ENCODE data around the gene PDZRN4.
"Not testable (repeated sequence)": the region's sequence is repeated elsewhere in the genome, so short reads cannot be mapped to it uniquely, and the experiment has no call there.

Gene PDZRN4

DNA sequence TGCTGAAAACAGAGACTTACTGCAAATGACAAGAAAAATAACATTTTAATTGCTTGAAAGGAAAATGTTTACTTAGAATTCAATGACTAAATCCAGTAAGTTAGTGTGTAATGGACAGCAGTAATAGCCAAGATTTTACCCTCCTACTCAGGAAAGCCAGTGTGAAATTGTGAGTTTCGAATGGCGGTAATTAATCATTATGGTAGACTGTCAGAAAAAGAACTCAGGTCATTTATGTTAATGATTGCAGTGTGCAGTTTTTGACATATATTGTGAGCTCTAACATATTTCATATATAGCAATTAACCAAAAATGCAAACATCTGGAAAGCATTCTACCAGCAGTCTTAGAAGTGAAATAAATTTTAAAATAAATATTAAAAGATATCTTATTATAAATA is 60.3 kb downstream of the PDZRN4 start:
- Histone ChIP-seq H3K27me3 (ENCODE audit: control insufficient read depth, insufficient read depth, low read length) (no peaks in the 10 kb centered on the region), H3K9me3 (ENCODE audit: control insufficient read depth, insufficient read depth, low read depth, low read length) (no peaks in the 10 kb centered on the region), H3K27ac (ENCODE audit: low read depth, low read length) (no peak overlapping the region), H3K4me1 (ENCODE audit: control insufficient read depth, insufficient read depth, low read length) (no peaks in the 10 kb centered on the region), H3K36me3 (ENCODE audit: control insufficient read depth, insufficient read depth, low read length) (no peaks in the 10 kb centered on the region), H3K4me3 (ENCODE audit: low read depth, low read length) (no peak overlapping the region), H3K9ac (ENCODE audit: low read length) (no peak overlapping the region)

DNA sequence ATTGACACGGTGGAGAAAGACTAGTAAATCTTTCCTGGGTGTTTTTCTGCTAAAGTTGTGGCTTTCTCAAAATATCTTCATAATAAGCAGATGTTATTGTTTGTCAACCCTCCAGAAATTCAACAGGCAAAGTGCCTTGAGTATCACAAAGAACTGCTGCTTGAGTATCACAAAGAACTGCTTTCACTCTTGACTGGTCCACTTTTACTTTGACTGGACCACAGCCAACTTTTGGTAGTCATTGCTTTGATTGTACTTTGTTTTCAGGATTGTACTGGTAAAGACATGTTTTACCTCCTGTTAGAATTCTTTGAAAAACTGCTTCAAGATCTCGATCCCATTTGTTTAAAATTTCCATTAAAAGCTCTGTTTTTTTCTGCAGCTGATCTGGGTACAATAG is 62.6 kb downstream of the PDZRN4 start:
- H3K9me3 ChIP-seq (ENCODE audit: control insufficient read depth, insufficient read depth, low read depth, low read length), result no peaks in the 10 kb centered on the region
- H3K27ac ChIP-seq (ENCODE audit: low read depth, low read length), result no peak overlapping the region
- no peaks in the 10 kb centered on the region for H3K27me3 ChIP-seq (ENCODE audit: control insufficient read depth, insufficient read depth, low read length)
- no peaks in the 10 kb centered on the region for H3K36me3 ChIP-seq (ENCODE audit: control insufficient read depth, insufficient read depth, low read length)
- no peaks in the 10 kb centered on the region for H3K4me1 ChIP-seq (ENCODE audit: control insufficient read depth, insufficient read depth, low read length)
- no peak overlapping the region for H3K9ac ChIP-seq (ENCODE audit: low read length)
- H3K4me3 ChIP-seq (ENCODE audit: low read depth, low read length), result no peak overlapping the region

DNA sequence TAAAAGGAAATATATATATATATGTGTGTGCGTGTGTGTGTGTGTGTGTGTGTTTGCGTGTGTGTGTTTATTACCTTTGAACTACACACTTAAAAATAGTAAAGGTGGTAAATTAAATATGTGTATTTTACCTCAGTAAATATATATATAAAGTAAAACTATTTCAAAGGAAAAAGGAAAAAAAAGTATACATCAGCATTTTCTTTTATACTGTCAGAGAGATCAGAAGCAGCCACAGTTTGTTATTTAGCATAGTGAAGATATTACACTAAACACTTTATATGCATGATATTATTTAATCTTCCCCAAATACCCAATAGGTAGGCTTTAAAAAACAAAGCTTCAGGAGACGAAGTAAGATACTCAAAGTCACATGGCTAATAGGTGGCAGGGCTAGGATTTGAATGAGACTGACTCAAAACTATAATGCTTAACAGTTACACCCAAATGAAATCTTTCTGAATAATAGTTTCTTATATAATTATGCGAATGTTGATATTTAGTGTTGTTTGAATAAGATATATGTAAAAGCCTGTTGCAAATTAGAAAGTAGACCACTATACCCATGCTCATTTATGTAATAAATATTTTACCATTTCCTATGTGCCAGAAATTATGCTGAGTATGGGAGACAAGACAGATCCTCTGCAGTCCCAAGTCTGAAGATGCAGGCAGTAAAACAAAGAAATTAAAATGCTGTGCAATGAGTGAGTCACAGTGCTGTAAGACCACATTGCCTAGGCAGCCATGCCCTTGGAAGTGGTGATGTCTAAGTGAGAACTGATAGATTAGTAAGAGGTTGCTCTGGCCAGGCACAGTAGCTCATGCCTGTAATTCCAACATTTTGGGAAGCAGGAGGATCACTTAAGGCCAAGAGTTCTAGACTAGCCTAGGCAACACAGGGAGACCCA is 66.1 kb downstream of the PDZRN4 start:
- Histone ChIP-seq H3K27me3 (ENCODE audit: control insufficient read depth, insufficient read depth, low read length) (no peaks in the 10 kb centered on the region), H3K36me3 (ENCODE audit: control insufficient read depth, insufficient read depth, low read length) (no peaks in the 10 kb centered on the region), H3K4me1 (ENCODE audit: control insufficient read depth, insufficient read depth, low read length) (no peaks in the 10 kb centered on the region)

DNA sequence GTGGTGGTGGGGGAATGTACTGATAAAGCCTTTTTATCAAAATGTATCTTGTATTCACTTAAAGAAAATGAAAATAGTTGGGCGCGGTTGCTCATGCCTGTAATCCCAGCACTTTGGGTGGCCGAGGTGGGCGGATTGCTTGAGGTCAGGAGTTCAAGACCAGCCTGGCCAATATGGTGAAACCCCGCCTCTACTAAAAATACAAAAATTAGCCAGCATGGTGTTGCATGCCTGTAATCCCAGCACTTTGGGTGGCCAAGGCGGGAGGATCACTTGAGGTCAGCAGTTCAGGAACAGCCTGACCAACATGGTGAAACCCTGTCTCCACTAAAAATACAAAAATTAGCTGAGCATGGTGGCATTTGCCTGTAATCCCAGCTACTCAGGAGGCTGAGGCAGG is 75.1 kb downstream of the PDZRN4 start:
- H3K36me3 ChIP-seq (ENCODE audit: control insufficient read depth, insufficient read depth, low read length); H3K9ac ChIP-seq (ENCODE audit: low read length); H3K27ac ChIP-seq (ENCODE audit: low read depth, low read length); H3K4me3 ChIP-seq (ENCODE audit: low read depth, low read length); H3K4me1 ChIP-seq (ENCODE audit: control insufficient read depth, insufficient read depth, low read length); H3K9me3 ChIP-seq (ENCODE audit: control insufficient read depth, insufficient read depth, low read depth, low read length); H3K27me3 ChIP-seq (ENCODE audit: control insufficient read depth, insufficient read depth, low read length): not testable (repeated sequence)

More for the DNA sequence above, 66.1 kb downstream of the PDZRN4 start:
- no peak overlapping the region for H3K27ac ChIP-seq (ENCODE audit: low read depth, low read length)
- H3K4me3 ChIP-seq (ENCODE audit: low read depth, low read length), result no peak overlapping the region
- no peaks in the 10 kb centered on the region for H3K9me3 ChIP-seq (ENCODE audit: control insufficient read depth, insufficient read depth, low read depth, low read length)
- no peak overlapping the region for H3K9ac ChIP-seq (ENCODE audit: low read length)

DNA sequence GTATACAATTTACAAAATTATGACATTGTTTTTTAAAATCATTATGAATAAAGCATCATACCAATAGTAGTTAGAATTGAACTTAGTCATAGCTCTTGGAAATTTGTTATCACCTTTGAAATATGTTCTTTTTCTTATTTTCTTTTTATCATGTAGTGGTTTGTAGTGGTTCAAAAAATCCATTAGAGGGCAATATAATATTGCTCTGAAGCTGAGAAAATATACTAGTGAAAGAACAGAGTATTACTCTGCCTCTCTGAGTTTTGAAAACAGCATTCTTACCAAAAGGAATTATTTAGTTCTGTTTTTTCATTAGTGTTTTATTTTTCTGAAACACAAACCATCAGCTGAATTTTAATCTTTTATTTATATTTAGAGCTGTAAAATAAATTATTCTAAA is 76.2 kb downstream of the PDZRN4 start:
- no peaks in the 10 kb centered on the region for H3K4me1 ChIP-seq (ENCODE audit: control insufficient read depth, insufficient read depth, low read length)
- no peaks in the 10 kb centered on the region for H3K27me3 ChIP-seq (ENCODE audit: control insufficient read depth, insufficient read depth, low read length)
- no peaks in the 10 kb centered on the region for H3K36me3 ChIP-seq (ENCODE audit: control insufficient read depth, insufficient read depth, low read length)
- H3K4me3 ChIP-seq (ENCODE audit: low read depth, low read length), result no peak overlapping the region
- H3K27ac ChIP-seq (ENCODE audit: low read depth, low read length), result no peak overlapping the region
- no peaks in the 10 kb centered on the region for H3K9me3 ChIP-seq (ENCODE audit: control insufficient read depth, insufficient read depth, low read depth, low read length)
- no peak overlapping the region for H3K9ac ChIP-seq (ENCODE audit: low read length)

DNA sequence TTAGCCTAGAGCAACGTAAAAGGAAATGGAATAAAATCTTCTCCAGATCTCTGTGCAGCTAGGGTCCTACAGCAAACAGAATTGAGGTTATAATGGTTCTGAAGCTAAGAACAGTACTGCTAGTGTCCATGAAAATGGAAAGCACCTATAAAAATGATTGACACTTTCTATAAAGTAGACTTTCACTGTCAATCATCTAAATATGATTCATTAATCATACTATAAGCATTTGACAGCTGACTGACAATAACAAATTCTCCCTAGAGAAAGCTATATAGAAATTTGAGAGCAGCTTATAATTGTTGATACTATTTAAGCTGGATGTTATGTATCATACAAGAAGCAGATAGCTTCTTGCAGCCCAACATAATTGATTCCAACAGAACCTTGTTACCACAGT is 80.9 kb downstream of the PDZRN4 start:
- Histone ChIP-seq H3K27me3 (ENCODE audit: control insufficient read depth, insufficient read depth, low read length) (no peaks in the 10 kb centered on the region), H3K9ac (ENCODE audit: low read length) (no peak overlapping the region), H3K36me3 (ENCODE audit: control insufficient read depth, insufficient read depth, low read length) (no peaks in the 10 kb centered on the region), H3K27ac (ENCODE audit: low read depth, low read length) (no peak overlapping the region), H3K4me1 (ENCODE audit: control insufficient read depth, insufficient read depth, low read length) (no peaks in the 10 kb centered on the region), H3K9me3 (ENCODE audit: control insufficient read depth, insufficient read depth, low read depth, low read length) (no peaks in the 10 kb centered on the region), H3K4me3 (ENCODE audit: low read depth, low read length) (no peak overlapping the region)

- Histone ChIP-seq H3K4me3 (ENCODE audit: low read depth, low read length) (no peak overlapping the region), H3K4me1 (ENCODE audit: control insufficient read depth, insufficient read depth, low read length) (no peaks in the 10 kb centered on the region), H3K27me3 (ENCODE audit: control insufficient read depth, insufficient read depth, low read length) (no peaks in the 10 kb centered on the region), H3K27ac (ENCODE audit: low read depth, low read length) (no peak overlapping the region), H3K36me3 (ENCODE audit: control insufficient read depth, insufficient read depth, low read length) (no peaks in the 10 kb centered on the region), H3K9me3 (ENCODE audit: control insufficient read depth, insufficient read depth, low read depth, low read length) (no peaks in the 10 kb centered on the region), H3K9ac (ENCODE audit: low read length) (no peak overlapping the region)
Measured at GRCh38 chr12:41271489-41271888, 83.4 kb downstream of the PDZRN4 start.

DNA sequence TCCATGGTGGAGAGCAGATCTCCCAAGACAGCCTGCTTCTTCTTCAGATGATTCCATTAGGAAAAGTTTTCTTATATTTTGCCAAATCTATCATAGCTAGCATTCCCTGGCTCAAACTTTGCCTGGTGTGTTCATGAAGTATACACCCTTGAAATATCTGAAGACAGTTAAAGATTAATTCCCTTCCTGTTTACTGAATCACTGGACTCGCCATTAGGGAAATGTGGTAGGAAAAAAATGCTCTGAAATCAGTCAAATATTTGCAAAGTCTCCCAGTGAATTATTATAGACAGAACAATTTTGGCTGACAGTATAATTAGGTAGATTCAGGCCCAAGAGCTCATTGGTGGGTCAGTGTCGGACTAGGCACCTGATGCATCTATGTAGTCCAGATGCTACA is 86.5 kb downstream of the PDZRN4 start:
- no peaks in the 10 kb centered on the region for H3K27me3 ChIP-seq (ENCODE audit: control insufficient read depth, insufficient read depth, low read length)
- no peaks in the 10 kb centered on the region for H3K36me3 ChIP-seq (ENCODE audit: control insufficient read depth, insufficient read depth, low read length)
- H3K4me1 ChIP-seq (ENCODE audit: control insufficient read depth, insufficient read depth, low read length), result peaks cover 4% of the 10 kb centered on the region; the same call in 1 of the 2 replicates
- H3K4me3 ChIP-seq (ENCODE audit: low read depth, low read length), result no peak overlapping the region
- H3K9ac ChIP-seq (ENCODE audit: low read length), result no peak overlapping the region
- H3K27ac ChIP-seq (ENCODE audit: low read depth, low read length), result no peak overlapping the region
- no peaks in the 10 kb centered on the region for H3K9me3 ChIP-seq (ENCODE audit: control insufficient read depth, insufficient read depth, low read depth, low read length)

- no peak overlapping the region for H3K4me3 ChIP-seq (ENCODE audit: low read depth, low read length)
- H3K4me1 ChIP-seq (ENCODE audit: control insufficient read depth, insufficient read depth, low read length), result peaks cover 4% of the 10 kb centered on the region; the same call in 1 of the 2 replicates
- no peaks in the 10 kb centered on the region for H3K9me3 ChIP-seq (ENCODE audit: control insufficient read depth, insufficient read depth, low read depth, low read length)
- H3K27me3 ChIP-seq (ENCODE audit: control insufficient read depth, insufficient read depth, low read length), result no peaks in the 10 kb centered on the region
- no peaks in the 10 kb centered on the region for H3K36me3 ChIP-seq (ENCODE audit: control insufficient read depth, insufficient read depth, low read length)
- no peak overlapping the region for H3K27ac ChIP-seq (ENCODE audit: low read depth, low read length)
- no peak overlapping the region for H3K9ac ChIP-seq (ENCODE audit: low read length)
Measured at GRCh38 chr12:41277100-41277945, 89.2 kb downstream of the PDZRN4 start.

- no peaks in the 10 kb centered on the region for H3K9me3 ChIP-seq (ENCODE audit: control insufficient read depth, insufficient read depth, low read depth, low read length)
- H3K27me3 ChIP-seq (ENCODE audit: control insufficient read depth, insufficient read depth, low read length), result no peaks in the 10 kb centered on the region
- no peak overlapping the region for H3K9ac ChIP-seq (ENCODE audit: low read length)
Measured at GRCh38 chr12:41277946-41278267, 89.8 kb downstream of the PDZRN4 start.

More at GRCh38 chr12:41277946-41278267, 89.8 kb downstream of the PDZRN4 start:
- H3K36me3 ChIP-seq (ENCODE audit: control insufficient read depth, insufficient read depth, low read length), result no peaks in the 10 kb centered on the region
- no peak overlapping the region for H3K27ac ChIP-seq (ENCODE audit: low read depth, low read length)
- peaks cover 4% of the 10 kb centered on the region; the same call in 1 of the 2 replicates for H3K4me1 ChIP-seq (ENCODE audit: control insufficient read depth, insufficient read depth, low read length)
- no peak overlapping the region for H3K4me3 ChIP-seq (ENCODE audit: low read depth, low read length)

Measured in HUES6 (cell line).